Measurements from ENCODE around the gene CRIP1. TPM values are rescaled to one million over a fixed set of nuclear protein-coding genes. Genes with fewer than 3 reads are reported as not detected.

CRIP1 gene
- total RNA-seq, 3 donors from 2014 or later, result 24.1 to 32.8 (median 32.8) TPM

GRCh38 chr14:105501504-105502291 is 15.0 kb downstream of the CRIP1 start:
- intact Hi-C loops (cut with DNase I; ENCODE audit: low total_unique reads), result no loop called here

GRCh38 chr14:105502446-105503295 is 16.0 kb downstream of the CRIP1 start:
- H3K4me1 ChIP-seq, result peaks cover 3 to 4% of the 10 kb centered on the region in 2 donors
- H3K36me3 ChIP-seq, result no peaks in the 10 kb centered on the region
- H3K27ac ChIP-seq, result no peak overlapping the region
- no peak overlapping the region for H3K4me3 ChIP-seq
- TF ChIP-seq POLR2A (IDR thresholded peaks at IDR 0.05), result no peak
- no peak for TF ChIP-seq POLR2AphosphoS5 (IDR thresholded peaks at IDR 0.05)
- TF ChIP-seq CTCF (IDR thresholded peaks at IDR 0.05), result no peak
- intact Hi-C loops (cut with DNase I; ENCODE audit: low total_unique reads), result no loop called here
- H3K9me3 ChIP-seq, result no peaks in the 10 kb centered on the region
- H3K27me3 ChIP-seq, result no peaks in the 10 kb centered on the region
- DNase-seq (ENCODE audit: low spot score in 2 of 2), result no peak

More at GRCh38 chr14:105501504-105502291, 15.0 kb downstream of the CRIP1 start:
- H3K4me3 ChIP-seq, result no peak overlapping the region
- H3K27ac ChIP-seq, result no peak overlapping the region
- H3K4me1 ChIP-seq, result peaks cover 3 to 4% of the 10 kb centered on the region in 2 donors
- TF ChIP-seq CTCF (IDR thresholded peaks at IDR 0.05) (no peak), POLR2AphosphoS5 (IDR thresholded peaks at IDR 0.05) (no peak), POLR2A (IDR thresholded peaks at IDR 0.05) (no peak)
- H3K36me3 ChIP-seq, result no peaks in the 10 kb centered on the region
- DNase-seq (ENCODE audit: low spot score in 2 of 2), result no peak
- H3K27me3 ChIP-seq, result no peaks in the 10 kb centered on the region
- no peaks in the 10 kb centered on the region for H3K9me3 ChIP-seq

- Histone ChIP-seq H3K4me1 (peaks cover 3 to 4% of the 10 kb centered on the region in 2 donors), H3K27me3 (no peaks in the 10 kb centered on the region), H3K9me3 (no peaks in the 10 kb centered on the region), H3K27ac (no peak overlapping the region), H3K36me3 (no peaks in the 10 kb centered on the region), H3K4me3 (no peak overlapping the region)
- intact Hi-C loops (cut with DNase I; ENCODE audit: low total_unique reads), result no loop called here
- no peak for DNase-seq (ENCODE audit: low spot score in 2 of 2)
- TF ChIP-seq POLR2AphosphoS5 (IDR thresholded peaks at IDR 0.05), result no peak
- no peak for TF ChIP-seq POLR2A (IDR thresholded peaks at IDR 0.05)
- TF ChIP-seq CTCF (IDR thresholded peaks at IDR 0.05), result no peak
These were observed 16.6 kb downstream of the CRIP1 start for GRCh38 chr14:105503296-105503640.

GRCh38 chr14:105503935-105504692 is 17.4 kb downstream of the CRIP1 start:
- no peaks in the 10 kb centered on the region for H3K27me3 ChIP-seq
- H3K4me3 ChIP-seq, result no peak overlapping the region
- TF ChIP-seq CTCF (IDR thresholded peaks at IDR 0.05), result no peak
- no peak for TF ChIP-seq POLR2A (IDR thresholded peaks at IDR 0.05)
- no peak for TF ChIP-seq POLR2AphosphoS5 (IDR thresholded peaks at IDR 0.05)
- H3K27ac ChIP-seq, result no peak overlapping the region
- H3K9me3 ChIP-seq, result no peaks in the 10 kb centered on the region
- H3K4me1 ChIP-seq, result peaks cover under 1 to 4% of the 10 kb centered on the region in 2 donors
- intact Hi-C loops (cut with DNase I; ENCODE audit: low total_unique reads), result no loop called here
- no peaks in the 10 kb centered on the region for H3K36me3 ChIP-seq
- no peak for DNase-seq (ENCODE audit: low spot score in 2 of 2)

Data from breast epithelium (tissue), 4 donors.